ENCODE data around the gene GRAMD4. TPM values are rescaled to one million over a fixed set of nuclear protein-coding genes. Genes with fewer than 3 reads are reported as not detected.

GRAMD4 gene
- total RNA-seq, 1 experiment from 2014 or later, result 18.4 TPM

GRCh38 chr22:46656856-46657654, 36.9 kb downstream of the GRAMD4 start:
- no peaks in the 10 kb centered on the region for H3K27me3 ChIP-seq (replicated peaks; ENCODE audit: insufficient read depth, low read depth, low read length, poor library complexity)
- no peaks in the 10 kb centered on the region for H3K36me3 ChIP-seq (ENCODE audit: insufficient read depth, low read length, poor library complexity, severe bottlenecking)
- no peaks in the 10 kb centered on the region for H3K9me3 ChIP-seq (ENCODE audit: low read depth, low read length, poor library complexity, severe bottlenecking)
- peaks cover 5% of the 10 kb centered on the region for H3K4me1 ChIP-seq (ENCODE audit: insufficient read depth, low read length, poor library complexity, severe bottlenecking)
- BruUV-seq (replicated peaks), result no TSS peak
- intact Hi-C loops (cut with micrococcal nuclease; ENCODE audit: unreplicated experiment), result no loop called here
- no peak for DNase-seq (ENCODE audit: low spot score)
- ChIA-PET POLR2A (ENCODE audit: low non-redundant PET) (no interaction called here), CTCF (no interaction called here)
- H3K27ac ChIP-seq (ENCODE audit: low read depth, low read length, poor library complexity, severe bottlenecking), result no peak overlapping the region
- H3K4me3 ChIP-seq (ENCODE audit: low read depth, low read length, poor library complexity, severe bottlenecking), result no peak overlapping the region
- TF ChIP-seq EZH2 (IDR thresholded peaks at IDR 0.05; ENCODE audit: borderline replicate concordance, low read depth, low read length, poor library complexity, severe bottlenecking), result no peak
- TF ChIP-seq, protein P1, sequence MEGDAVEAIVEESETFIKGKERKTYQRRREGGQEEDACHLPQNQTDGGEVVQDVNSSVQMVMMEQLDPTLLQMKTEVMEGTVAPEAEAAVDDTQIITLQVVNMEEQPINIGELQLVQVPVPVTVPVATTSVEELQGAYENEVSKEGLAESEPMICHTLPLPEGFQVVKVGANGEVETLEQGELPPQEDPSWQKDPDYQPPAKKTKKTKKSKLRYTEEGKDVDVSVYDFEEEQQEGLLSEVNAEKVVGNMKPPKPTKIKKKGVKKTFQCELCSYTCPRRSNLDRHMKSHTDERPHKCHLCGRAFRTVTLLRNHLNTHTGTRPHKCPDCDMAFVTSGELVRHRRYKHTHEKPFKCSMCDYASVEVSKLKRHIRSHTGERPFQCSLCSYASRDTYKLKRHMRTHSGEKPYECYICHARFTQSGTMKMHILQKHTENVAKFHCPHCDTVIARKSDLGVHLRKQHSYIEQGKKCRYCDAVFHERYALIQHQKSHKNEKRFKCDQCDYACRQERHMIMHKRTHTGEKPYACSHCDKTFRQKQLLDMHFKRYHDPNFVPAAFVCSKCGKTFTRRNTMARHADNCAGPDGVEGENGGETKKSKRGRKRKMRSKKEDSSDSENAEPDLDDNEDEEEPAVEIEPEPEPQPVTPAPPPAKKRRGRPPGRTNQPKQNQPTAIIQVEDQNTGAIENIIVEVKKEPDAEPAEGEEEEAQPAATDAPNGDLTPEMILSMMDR (conservative IDR thresholded peaks at IDR 0.05; ENCODE audit: low read depth, low read length), result no peak

- Histone ChIP-seq H3K36me3 (ENCODE audit: insufficient read depth, low read length, poor library complexity, severe bottlenecking) (no peaks in the 10 kb centered on the region), H3K27me3 (replicated peaks; ENCODE audit: insufficient read depth, low read depth, low read length, poor library complexity) (no peaks in the 10 kb centered on the region), H3K4me3 (ENCODE audit: low read depth, low read length, poor library complexity, severe bottlenecking) (no peak overlapping the region), H3K9me3 (ENCODE audit: low read depth, low read length, poor library complexity, severe bottlenecking) (no peaks in the 10 kb centered on the region), H3K27ac (ENCODE audit: low read depth, low read length, poor library complexity, severe bottlenecking) (no peak overlapping the region), H3K4me1 (ENCODE audit: insufficient read depth, low read length, poor library complexity, severe bottlenecking) (peaks cover 5% of the 10 kb centered on the region)
- TF ChIP-seq, protein P1 (conservative IDR thresholded peaks at IDR 0.05; ENCODE audit: low read depth, low read length), result no peak
- no peak for TF ChIP-seq EZH2 (IDR thresholded peaks at IDR 0.05; ENCODE audit: borderline replicate concordance, low read depth, low read length, poor library complexity, severe bottlenecking)
- ChIA-PET CTCF (no interaction called here), POLR2A (ENCODE audit: low non-redundant PET) (no interaction called here)
- BruUV-seq (replicated peaks), result no TSS peak
- intact Hi-C loops (cut with micrococcal nuclease; ENCODE audit: unreplicated experiment), result no loop called here
- DNase-seq (ENCODE audit: low spot score), result no peak
These were observed 37.4 kb downstream of the GRAMD4 start for GRCh38 chr22:46657655-46657953.

DNA sequence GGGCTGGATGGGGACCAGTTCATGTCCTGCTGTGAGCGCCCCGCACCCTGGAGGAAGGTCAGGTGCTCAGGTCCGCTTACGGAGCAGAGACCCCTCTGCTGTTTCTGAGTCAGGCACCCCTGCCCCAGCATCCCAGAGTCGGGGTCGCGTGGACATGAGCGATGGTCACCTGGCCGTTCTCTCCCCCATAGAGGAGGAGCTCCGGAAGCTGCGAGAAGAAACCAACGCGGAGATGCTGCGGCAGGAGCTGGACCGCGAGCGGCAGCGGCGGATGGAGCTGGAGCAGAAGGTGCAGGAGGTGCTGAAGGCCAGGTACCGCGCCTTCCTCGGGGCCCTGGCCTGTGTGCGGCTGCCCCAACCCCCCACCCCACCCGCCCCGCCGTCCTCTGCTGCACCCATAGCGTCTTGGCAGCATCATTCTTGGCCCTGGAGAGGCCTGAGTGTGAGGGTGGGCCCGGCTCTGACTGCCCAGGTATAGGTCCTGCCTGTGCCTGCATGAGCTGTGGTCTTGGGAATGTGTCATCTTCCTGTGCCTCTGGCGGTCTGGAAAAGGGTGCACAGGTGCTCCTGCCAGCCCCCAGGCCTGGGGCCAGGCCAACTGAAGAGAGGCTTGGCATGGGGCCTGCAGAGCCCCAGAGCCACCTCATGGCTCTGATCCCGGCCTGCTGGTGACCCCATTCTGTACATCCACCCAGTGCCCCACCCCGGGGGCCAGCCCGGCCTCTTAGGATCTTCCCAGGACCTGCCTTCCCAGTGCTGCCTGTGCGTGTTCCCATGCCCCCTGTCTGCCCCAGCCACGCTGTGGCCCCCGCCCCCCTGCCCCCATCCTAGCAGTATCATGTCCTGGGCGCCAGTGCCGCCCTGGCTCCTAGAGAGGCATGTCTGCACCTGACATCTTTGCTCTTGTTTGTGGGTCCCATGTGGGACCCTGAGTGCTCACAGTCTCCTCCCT, 38.1 kb downstream of the GRAMD4 start:
- no peaks in the 10 kb centered on the region for H3K9me3 ChIP-seq (ENCODE audit: low read depth, low read length, poor library complexity, severe bottlenecking)
- intact Hi-C loops (cut with micrococcal nuclease; ENCODE audit: unreplicated experiment), result no loop called here
- DNase-seq (ENCODE audit: low spot score), result no peak
- H3K4me3 ChIP-seq (ENCODE audit: low read depth, low read length, poor library complexity, severe bottlenecking), result no peak overlapping the region
- no peaks in the 10 kb centered on the region for H3K36me3 ChIP-seq (ENCODE audit: insufficient read depth, low read length, poor library complexity, severe bottlenecking)
- peaks cover 5% of the 10 kb centered on the region for H3K4me1 ChIP-seq (ENCODE audit: insufficient read depth, low read length, poor library complexity, severe bottlenecking)
- H3K27me3 ChIP-seq (replicated peaks; ENCODE audit: insufficient read depth, low read depth, low read length, poor library complexity), result no peaks in the 10 kb centered on the region
- H3K27ac ChIP-seq (ENCODE audit: low read depth, low read length, poor library complexity, severe bottlenecking), result no peak overlapping the region
- ChIA-PET POLR2A (ENCODE audit: low non-redundant PET) (no interaction called here), CTCF (no interaction called here)
- TF ChIP-seq, protein P1 (conservative IDR thresholded peaks at IDR 0.05; ENCODE audit: low read depth, low read length), result no peak
- TF ChIP-seq EZH2 (IDR thresholded peaks at IDR 0.05; ENCODE audit: borderline replicate concordance, low read depth, low read length, poor library complexity, severe bottlenecking), result no peak
- BruUV-seq (replicated peaks), result no TSS peak
